ENCODE measurements around the gene OPN4. TPM values are rescaled to one million over a fixed set of nuclear protein-coding genes. Genes with fewer than 3 reads are reported as not detected.

OPN4 gene
- total and polyA plus RNA-seq, 9 of the 15 experiments (the other 6 are each of a cell fraction or from before 2014, with no cell fraction given): not detected

DNA sequence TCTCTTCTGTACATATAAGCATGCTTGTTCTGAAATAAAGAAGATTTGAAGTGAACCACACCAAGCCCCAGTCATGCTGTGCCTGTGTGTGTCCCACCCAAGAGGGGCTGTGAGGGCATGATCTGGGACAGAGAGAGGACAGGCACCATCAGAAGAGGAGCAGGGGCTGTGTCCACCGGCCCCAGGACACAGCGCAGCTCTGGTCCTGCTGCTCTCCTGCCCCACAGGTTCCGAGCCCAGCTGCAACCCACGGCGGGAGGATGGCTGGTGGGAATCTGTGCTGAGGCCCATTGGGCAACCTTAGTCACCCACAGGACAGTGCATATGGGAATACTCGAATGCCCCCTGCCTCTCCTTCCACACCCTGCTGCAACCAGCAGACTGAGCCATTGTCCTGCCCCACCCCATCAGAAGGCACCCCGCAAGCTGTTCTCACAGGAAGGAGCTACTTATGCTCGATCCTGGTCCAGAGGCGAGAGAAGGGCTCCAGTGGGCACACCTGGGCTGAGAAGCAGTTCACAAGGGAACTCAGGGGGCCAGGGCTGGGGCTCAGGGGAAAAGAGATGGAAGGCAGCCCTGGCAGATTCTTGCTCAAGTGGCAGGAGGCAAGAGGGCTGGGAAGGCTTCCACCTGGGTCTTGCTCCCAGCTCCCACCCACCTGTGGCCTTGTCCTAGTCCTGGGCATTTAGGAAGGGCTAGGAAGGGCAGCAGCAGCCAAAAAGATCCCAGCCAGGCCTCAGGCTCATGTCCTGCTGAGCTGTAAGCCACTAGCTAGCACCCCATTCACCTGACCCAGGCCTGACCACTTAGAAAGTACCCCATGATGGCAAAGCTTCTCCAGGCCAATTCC lies 45.9 kb downstream of the OPN4 start:
- Histone ChIP-seq H3K4me3 (no peak overlapping the region), H3K36me3 (ENCODE audit: control insufficient read depth, insufficient read depth, low read length) (no peaks in the 10 kb centered on the region), H4K20me1 (replicated peaks; ENCODE audit: control insufficient read depth, insufficient read depth, low read length) (no peaks in the 10 kb centered on the region), H3K27me3 (ENCODE audit: control insufficient read depth in 2 of 2, insufficient read depth in 2 of 2, low read length in 2 of 2) (peaks cover 0 to 22% of the 10 kb centered on the region in 2 experiments; a peak in 2 of 5 replicates), H3K27ac (ENCODE audit: extremely low read depth, low read depth, low read length) (no peak overlapping the region), H3K4me1 (replicated peaks in 1 of 2; ENCODE audit: control insufficient read depth in 2 of 2, insufficient read depth in 2 of 2, low read length in 2 of 2) (peaks cover 0 to 3% of the 10 kb centered on the region in 2 experiments; a peak in 3 of 5 replicates), H3K9ac (ENCODE audit: insufficient read depth in 1 of 2, low read depth in 2 of 2, low read length in 2 of 2) (no peak overlapping the region), H3K79me2 (ENCODE audit: control insufficient read depth, insufficient read depth, low read length) (no peaks in the 10 kb centered on the region), H3K4me2 (ENCODE audit: insufficient read depth, low read length) (no peak overlapping the region), H3K9me1 (ENCODE audit: control insufficient read depth, insufficient read depth, low read length) (peaks cover 3% of the 10 kb centered on the region), H2AFZ (ENCODE audit: low read depth, low read length) (no peak overlapping the region), H3K9me3 (replicated peaks; ENCODE audit: control insufficient read depth, insufficient read depth, low read depth, low read length) (no peaks in the 10 kb centered on the region)
- ChIA-PET POLR2A (interaction anchor here (0.6 kb wide), 1 partner anchor 30 kb away, joined by 3 read pairs; no protein-coding TSS in a partner anchor), CTCF (ENCODE audit: low intra/inter-chr PET ratio) (no interaction called here)
- DNase-seq (ENCODE audit: extremely low read depth in 1 of 4, low spot score in 3 of 4): no peak
- BruUV-seq (replicated peaks): no TSS peak
- 22% methylated on average over 8 of the region's 9 CpGs for WGBS (ENCODE audit: insufficient coverage, low coverage, missing lambda C conversion rate)
- no peak for FAIRE-seq
- no peak for ATAC-seq
- TF ChIP-seq NUFIP1 (IDR thresholded peaks at IDR 0.05; ENCODE audit: partially characterized antibody): no peak
- in situ Hi-C loops (cut with MboI) (no loop called here), intact Hi-C loops (cut with micrococcal nuclease) (no loop called here)

DNA sequence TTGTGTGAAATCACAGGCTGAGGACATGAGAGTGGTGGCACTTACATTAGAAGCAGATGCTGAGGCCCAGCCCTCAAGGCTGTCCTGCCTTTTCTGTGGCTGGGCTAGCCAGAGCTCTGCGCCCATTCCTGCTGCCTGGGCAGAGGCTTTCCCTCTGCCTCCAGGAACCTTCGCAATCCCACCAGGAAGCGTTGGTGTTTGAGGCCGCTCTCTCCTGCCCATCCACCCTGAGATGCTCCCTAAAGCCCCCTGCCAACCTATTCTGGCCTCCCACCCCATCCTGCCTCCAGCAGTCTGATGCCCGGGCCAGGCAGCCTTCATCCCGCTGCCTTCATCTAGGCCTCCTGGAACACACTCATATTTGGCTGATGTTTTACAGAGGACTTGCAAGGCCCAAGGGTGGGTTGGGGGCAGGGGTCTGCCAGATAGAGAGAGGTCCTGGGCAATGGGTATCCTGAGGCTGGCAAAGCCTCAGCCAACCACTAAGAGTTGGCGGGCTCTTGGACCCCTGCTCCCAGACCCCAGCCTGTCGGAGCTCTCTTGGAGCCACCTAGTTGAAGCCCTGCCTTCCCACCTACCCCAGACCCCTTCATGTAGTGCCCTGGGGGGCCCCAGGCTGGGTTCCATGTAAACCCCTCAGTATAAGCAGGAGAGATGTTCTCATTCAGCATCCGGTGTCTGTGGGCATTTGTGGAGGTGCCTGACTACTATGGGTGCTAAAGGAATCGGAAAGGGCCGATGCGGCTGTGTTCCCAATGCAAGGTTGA lies 46.7 kb downstream of the OPN4 start:
- Histone ChIP-seq H3K9me3 (replicated peaks; ENCODE audit: control insufficient read depth, insufficient read depth, low read depth, low read length) (no peaks in the 10 kb centered on the region), H3K36me3 (ENCODE audit: control insufficient read depth, insufficient read depth, low read length) (no peaks in the 10 kb centered on the region), H3K9ac (ENCODE audit: insufficient read depth in 1 of 2, low read depth in 2 of 2, low read length in 2 of 2) (no peak overlapping the region), H3K4me1 (replicated peaks in 1 of 2; ENCODE audit: control insufficient read depth in 2 of 2, insufficient read depth in 2 of 2, low read length in 2 of 2) (peaks cover 0 to 3% of the 10 kb centered on the region in 2 experiments; a peak in 4 of 5 replicates), H4K20me1 (replicated peaks; ENCODE audit: control insufficient read depth, insufficient read depth, low read length) (no peaks in the 10 kb centered on the region), H3K9me1 (ENCODE audit: control insufficient read depth, insufficient read depth, low read length) (peaks cover 3% of the 10 kb centered on the region), H3K4me3 (no peak overlapping the region), H3K27me3 (ENCODE audit: control insufficient read depth in 2 of 2, insufficient read depth in 2 of 2, low read length in 2 of 2) (peaks cover 0 to 17% of the 10 kb centered on the region in 2 experiments; a peak in 2 of 5 replicates), H3K27ac (ENCODE audit: extremely low read depth, low read depth, low read length) (no peak overlapping the region), H3K79me2 (ENCODE audit: control insufficient read depth, insufficient read depth, low read length) (no peaks in the 10 kb centered on the region), H3K4me2 (ENCODE audit: insufficient read depth, low read length) (no peak overlapping the region), H2AFZ (ENCODE audit: low read depth, low read length) (no peak overlapping the region)
- ATAC-seq: no peak
- no peak for DNase-seq (ENCODE audit: extremely low read depth in 1 of 4, low spot score in 3 of 4)
- intact Hi-C loops (cut with micrococcal nuclease) (no loop called here), in situ Hi-C loops (cut with MboI) (no loop called here)
- FAIRE-seq: no peak
- no TSS peak for BruUV-seq (replicated peaks)
- ChIA-PET POLR2A (interaction anchor here (0.6 kb wide), 1 partner anchor 14 kb away, joined by 3 read pairs; no protein-coding TSS in a partner anchor), CTCF (ENCODE audit: low intra/inter-chr PET ratio) (no interaction called here)
- 31% methylated on average over 11 of the region's 12 CpGs for WGBS (ENCODE audit: insufficient coverage, low coverage, missing lambda C conversion rate)
- no peak for TF ChIP-seq ZNF239 (CRISPR knock-in tag; IDR thresholded peaks at IDR 0.05)
- no peak for TF ChIP-seq NR4A1 (CRISPR knock-in tag; IDR thresholded peaks at IDR 0.05)
- TF ChIP-seq NR4A1 (tag; IDR thresholded peaks at IDR 0.05): no peak
- TF ChIP-seq ZNF408 (CRISPR knock-in tag; IDR thresholded peaks at IDR 0.05; ENCODE audit: low read depth): no peak
- no peak for TF ChIP-seq ZFP36 (IDR thresholded peaks at IDR 0.05; ENCODE audit: low read depth, low read length, partially characterized antibody)
- TF ChIP-seq, protein P1, sequence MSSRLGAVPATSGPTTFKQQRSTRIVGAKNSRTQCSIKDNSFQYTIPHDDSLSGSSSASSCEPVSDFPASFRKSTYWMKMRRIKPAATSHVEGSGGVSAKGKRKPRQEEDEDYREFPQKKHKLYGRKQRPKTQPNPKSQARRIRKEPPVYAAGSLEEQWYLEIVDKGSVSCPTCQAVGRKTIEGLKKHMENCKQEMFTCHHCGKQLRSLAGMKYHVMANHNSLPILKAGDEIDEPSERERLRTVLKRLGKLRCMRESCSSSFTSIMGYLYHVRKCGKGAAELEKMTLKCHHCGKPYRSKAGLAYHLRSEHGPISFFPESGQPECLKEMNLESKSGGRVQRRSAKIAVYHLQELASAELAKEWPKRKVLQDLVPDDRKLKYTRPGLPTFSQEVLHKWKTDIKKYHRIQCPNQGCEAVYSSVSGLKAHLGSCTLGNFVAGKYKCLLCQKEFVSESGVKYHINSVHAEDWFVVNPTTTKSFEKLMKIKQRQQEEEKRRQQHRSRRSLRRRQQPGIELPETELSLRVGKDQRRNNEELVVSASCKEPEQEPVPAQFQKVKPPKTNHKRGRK (tag; IDR thresholded peaks at IDR 0.05): no peak
